ENCODE results near the gene ZBED2. TPM values are rescaled to one million over a fixed set of nuclear protein-coding genes. Genes with fewer than 3 reads are reported as not detected.

ZBED2 gene
- total and polyA plus RNA-seq, 2 donors (not counting 3 experiments of a cell fraction or from before 2014, with no cell fraction given): not detected

GRCh38 chr3:111579495-111579894, 15.7 kb downstream of the ZBED2 start:
- dilution Hi-C loops (cut with MboI; ENCODE audit: extremely low pct_ligation_motif_present, low sequenced_read_pairs): no loop called here
- H4K20me1 ChIP-seq (replicated peaks; ENCODE audit: control insufficient read depth, extremely low read depth, insufficient read depth, low read length): no peaks in the 10 kb centered on the region
- no peak overlapping the region for H3K9ac ChIP-seq (replicated peaks; ENCODE audit: extremely low read depth, insufficient read depth, low read length)
- FAIRE-seq (no peak), DNase-seq (ENCODE audit: low read depth, low spot score) (no peak)
- H3K4me1 ChIP-seq (ENCODE audit: control insufficient read depth, extremely low read depth, insufficient read depth, low read length): no peaks in the 10 kb centered on the region
- BruUV-seq (replicated peaks): no TSS peak
- no peaks in the 10 kb centered on the region for H3K9me1 ChIP-seq (replicated peaks; ENCODE audit: control insufficient read depth, extremely low read depth, insufficient read depth, low read length)
- no peak overlapping the region for H3K4me2 ChIP-seq (ENCODE audit: insufficient read depth, low read length)
- no peak for TF ChIP-seq POLR2AphosphoS5 (IDR thresholded peaks at IDR 0.05; ENCODE audit: insufficient read depth, low read depth, low read length)
- TF ChIP-seq MYC (IDR thresholded peaks at IDR 0.05; ENCODE audit: low read depth, low read length): no peak
- TF ChIP-seq GATA2 (IDR thresholded peaks at IDR 0.05; ENCODE audit: insufficient read depth, insufficient read length, low read depth, low read length): no peak
- no peak for TF ChIP-seq JUN (IDR thresholded peaks at IDR 0.05; ENCODE audit: borderline replicate concordance, insufficient read depth, insufficient read length, low read depth)
- TF ChIP-seq POLR2A (IDR thresholded peaks at IDR 0.05; ENCODE audit: low read depth, low read length): no peak
- TF ChIP-seq, protein P1, sequence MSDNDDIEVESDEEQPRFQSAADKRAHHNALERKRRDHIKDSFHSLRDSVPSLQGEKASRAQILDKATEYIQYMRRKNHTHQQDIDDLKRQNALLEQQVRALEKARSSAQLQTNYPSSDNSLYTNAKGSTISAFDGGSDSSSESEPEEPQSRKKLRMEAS (IDR thresholded peaks at IDR 0.05; ENCODE audit: insufficient read depth, insufficient read length): no peak
- TF ChIP-seq EZH2 (IDR thresholded peaks at IDR 0.05; ENCODE audit: borderline replicate concordance, low read depth, low read length, severe bottlenecking): no peak
- no peak for TF ChIP-seq CTCF (IDR thresholded peaks at IDR 0.05; ENCODE audit: extremely low read depth in 1 of 2, insufficient read depth in 1 of 2, low read depth in 1 of 2, low read length in 2 of 2)
- no peak for TF ChIP-seq FOS (IDR thresholded peaks at IDR 0.05; ENCODE audit: borderline replicate concordance, insufficient read depth, low read length)
- intact Hi-C loops (cut with micrococcal nuclease): no loop called here
- H3K9me3 ChIP-seq (replicated peaks; ENCODE audit: control insufficient read depth, insufficient read depth, low read length): no peaks in the 10 kb centered on the region
- H3K36me3 ChIP-seq (ENCODE audit: control insufficient read depth in 2 of 2, extremely low read depth in 1 of 2, insufficient read depth in 2 of 2, low read length in 2 of 2): no peaks in the 10 kb centered on the region
- H3K27me3 ChIP-seq (ENCODE audit: control insufficient read depth in 2 of 2, insufficient read depth in 2 of 2, low read length in 2 of 2): peaks cover 0 to 7% of the 10 kb centered on the region in 2 experiments
- no peaks in the 10 kb centered on the region for H3K79me2 ChIP-seq (ENCODE audit: control insufficient read depth, insufficient read depth, low read length)
- no peak overlapping the region for H2AFZ ChIP-seq (ENCODE audit: low read depth, low read length)
- ChIA-PET CTCF (interaction anchor here (2.2 kb wide), 1 partner anchor 136 kb away, joined by 31 read pairs; no protein-coding TSS in a partner anchor), POLR2A (no interaction called here)
- H3K27ac ChIP-seq (ENCODE audit: insufficient read depth, low read depth, low read length): no peak overlapping the region
- no peak overlapping the region for H3K4me3 ChIP-seq (replicated peaks in 1 of 3; ENCODE audit: insufficient read depth in 1 of 3, low read depth in 1 of 3, low read length in 3 of 3)

All from endothelial cell of umbilical vein (primary cell).